ENCODE measurements around the gene TJP1. TPM values are rescaled to one million over a fixed set of nuclear protein-coding genes. Genes with fewer than 3 reads are reported as not detected.

Gene TJP1
- total RNA-seq, 1 experiment from 2014 or later: 159 TPM

DNA sequence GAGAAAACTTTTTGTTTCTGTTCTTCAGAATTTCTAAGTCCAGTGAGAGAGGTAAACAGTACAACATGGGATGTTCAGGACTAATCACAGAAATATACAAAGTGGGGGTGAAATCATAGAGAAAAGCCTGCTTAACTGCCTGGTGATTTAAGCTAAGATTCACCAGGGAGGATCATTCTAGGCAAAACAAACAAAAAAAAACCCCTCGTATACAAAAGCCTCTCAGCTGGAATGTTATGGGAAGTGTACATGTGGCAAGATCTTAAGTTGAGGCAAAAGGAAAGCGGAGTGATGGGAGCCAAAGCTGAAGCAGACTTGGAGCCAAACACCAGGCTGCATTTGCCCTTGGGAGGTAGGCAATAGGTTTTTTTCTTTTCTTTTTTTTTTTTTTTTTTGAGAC lies 40.0 kb upstream of the TJP1 start:
- H4K20me1 ChIP-seq (ENCODE audit: insufficient read depth): no peaks in the 10 kb centered on the region
- no peaks in the 10 kb centered on the region for H3K4me1 ChIP-seq (replicated peaks; ENCODE audit: insufficient read depth)
- no peaks in the 10 kb centered on the region for H3K9me2 ChIP-seq (ENCODE audit: insufficient read depth)
- TF ChIP-seq EZH2 (IDR thresholded peaks at IDR 0.05; ENCODE audit: low read depth): no peak
- TF ChIP-seq, protein P1, sequence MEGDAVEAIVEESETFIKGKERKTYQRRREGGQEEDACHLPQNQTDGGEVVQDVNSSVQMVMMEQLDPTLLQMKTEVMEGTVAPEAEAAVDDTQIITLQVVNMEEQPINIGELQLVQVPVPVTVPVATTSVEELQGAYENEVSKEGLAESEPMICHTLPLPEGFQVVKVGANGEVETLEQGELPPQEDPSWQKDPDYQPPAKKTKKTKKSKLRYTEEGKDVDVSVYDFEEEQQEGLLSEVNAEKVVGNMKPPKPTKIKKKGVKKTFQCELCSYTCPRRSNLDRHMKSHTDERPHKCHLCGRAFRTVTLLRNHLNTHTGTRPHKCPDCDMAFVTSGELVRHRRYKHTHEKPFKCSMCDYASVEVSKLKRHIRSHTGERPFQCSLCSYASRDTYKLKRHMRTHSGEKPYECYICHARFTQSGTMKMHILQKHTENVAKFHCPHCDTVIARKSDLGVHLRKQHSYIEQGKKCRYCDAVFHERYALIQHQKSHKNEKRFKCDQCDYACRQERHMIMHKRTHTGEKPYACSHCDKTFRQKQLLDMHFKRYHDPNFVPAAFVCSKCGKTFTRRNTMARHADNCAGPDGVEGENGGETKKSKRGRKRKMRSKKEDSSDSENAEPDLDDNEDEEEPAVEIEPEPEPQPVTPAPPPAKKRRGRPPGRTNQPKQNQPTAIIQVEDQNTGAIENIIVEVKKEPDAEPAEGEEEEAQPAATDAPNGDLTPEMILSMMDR (conservative IDR thresholded peaks at IDR 0.05): no peak
- H3K79me2 ChIP-seq (ENCODE audit: low read depth): no peaks in the 10 kb centered on the region
- no peak overlapping the region for H3K4me3 ChIP-seq
- no peak overlapping the region for H3K4me2 ChIP-seq
- POLR2A ChIA-PET (ENCODE audit: unreplicated experiment): no interaction called here
- no peak overlapping the region for H2AFZ ChIP-seq
- DNase-seq: no peak
- H3K9me3 ChIP-seq (ENCODE audit: insufficient read depth, low read depth): no peaks in the 10 kb centered on the region
- CTCF ChIA-PET: no interaction called here
- no TSS peak for BruUV-seq (replicated peaks)
- H3K36me3 ChIP-seq (ENCODE audit: low read depth): no peaks in the 10 kb centered on the region
- intact Hi-C loops (cut with micrococcal nuclease; ENCODE audit: unreplicated experiment): no loop called here
- no peaks in the 10 kb centered on the region for H3F3A ChIP-seq (ENCODE audit: insufficient read depth, low read depth)
- H3K27me3 ChIP-seq (ENCODE audit: insufficient read depth, low read depth): no peaks in the 10 kb centered on the region
- no peak overlapping the region for H3K27ac ChIP-seq

DNA sequence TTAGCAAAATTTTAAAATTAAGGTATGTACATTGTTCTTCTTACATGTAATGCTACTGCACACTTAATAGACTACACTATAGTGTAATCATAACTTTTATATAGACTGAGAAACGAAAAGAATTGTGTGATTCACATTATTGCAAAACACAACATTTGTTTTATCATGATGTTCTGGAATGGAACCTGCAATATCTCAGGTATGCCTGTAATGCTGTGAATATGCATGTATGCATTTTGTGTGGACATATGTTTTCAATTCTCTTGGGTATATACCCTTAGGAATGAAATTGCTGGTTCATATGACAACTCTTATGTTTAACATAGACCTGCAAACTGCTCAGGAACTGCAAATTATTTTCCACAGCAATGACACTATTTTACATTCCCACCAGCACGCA lies 38.6 kb upstream of the TJP1 start:
- no TSS peak for BruUV-seq (replicated peaks)
- H3F3A ChIP-seq (ENCODE audit: insufficient read depth, low read depth): no peaks in the 10 kb centered on the region
- no peaks in the 10 kb centered on the region for H3K9me3 ChIP-seq (ENCODE audit: insufficient read depth, low read depth)
- H3K27me3 ChIP-seq (ENCODE audit: insufficient read depth, low read depth): no peaks in the 10 kb centered on the region
- no peak overlapping the region for H2AFZ ChIP-seq
- ChIA-PET POLR2A (ENCODE audit: unreplicated experiment) (no interaction called here), CTCF (no interaction called here)
- no peak for DNase-seq
- no peak overlapping the region for H3K4me2 ChIP-seq
- no peaks in the 10 kb centered on the region for H3K9me2 ChIP-seq (ENCODE audit: insufficient read depth)
- no peak overlapping the region for H3K27ac ChIP-seq
- H3K4me1 ChIP-seq (replicated peaks; ENCODE audit: insufficient read depth): no peaks in the 10 kb centered on the region
- no peak overlapping the region for H3K4me3 ChIP-seq
- TF ChIP-seq EZH2 (IDR thresholded peaks at IDR 0.05; ENCODE audit: low read depth): no peak
- TF ChIP-seq, protein P1 (conservative IDR thresholded peaks at IDR 0.05): no peak
- no peaks in the 10 kb centered on the region for H3K79me2 ChIP-seq (ENCODE audit: low read depth)
- no peaks in the 10 kb centered on the region for H3K36me3 ChIP-seq (ENCODE audit: low read depth)
- intact Hi-C loops (cut with micrococcal nuclease; ENCODE audit: unreplicated experiment): no loop called here
- no peaks in the 10 kb centered on the region for H4K20me1 ChIP-seq (ENCODE audit: insufficient read depth)

DNA sequence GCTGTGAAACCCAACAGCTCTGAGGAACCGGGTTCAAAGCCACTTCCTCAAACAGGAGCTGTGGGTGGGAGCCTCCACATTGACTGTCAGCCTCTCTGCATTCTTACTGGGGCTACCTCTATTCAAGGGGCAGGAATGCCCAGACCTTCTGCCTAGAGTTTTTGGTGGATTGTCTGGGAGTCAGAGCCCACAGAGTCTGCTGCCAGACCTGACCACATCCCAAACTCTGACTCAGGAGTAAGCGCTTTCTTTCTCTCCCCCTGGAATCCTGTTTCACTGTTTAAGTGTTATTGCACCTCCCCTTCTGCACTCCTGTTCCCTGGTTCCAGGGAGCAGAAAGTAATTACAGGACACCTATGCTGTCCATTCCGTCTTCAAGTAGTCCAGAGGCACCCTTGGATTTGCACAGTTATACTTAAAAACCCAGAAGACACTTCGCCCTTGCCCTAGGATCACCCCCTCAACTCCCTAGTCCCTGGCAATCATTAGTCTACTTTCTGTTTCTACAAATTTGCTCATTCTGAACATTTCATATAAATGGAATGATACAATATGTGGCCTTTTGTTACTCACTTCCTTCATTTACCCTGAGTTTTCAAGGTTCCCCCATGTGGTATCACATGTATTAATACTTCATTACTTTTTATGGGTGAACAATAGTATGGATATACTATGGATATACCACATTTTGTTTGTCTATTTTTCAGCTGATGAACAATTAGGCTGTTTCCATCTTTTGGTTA lies 37.9 kb upstream of the TJP1 start:
- ChIA-PET POLR2A (ENCODE audit: unreplicated experiment) (no interaction called here), CTCF (no interaction called here)
- Histone ChIP-seq H3K79me2 (ENCODE audit: low read depth) (no peaks in the 10 kb centered on the region), H3K9me2 (ENCODE audit: insufficient read depth) (no peaks in the 10 kb centered on the region), H4K20me1 (ENCODE audit: insufficient read depth) (no peaks in the 10 kb centered on the region), H3K4me1 (replicated peaks; ENCODE audit: insufficient read depth) (no peaks in the 10 kb centered on the region), H3F3A (ENCODE audit: insufficient read depth, low read depth) (peaks cover 1% of the 10 kb centered on the region; the same call in 1 of the 2 replicates), H3K27ac (no peak overlapping the region), H3K27me3 (ENCODE audit: insufficient read depth, low read depth) (no peaks in the 10 kb centered on the region), H2AFZ (no peak overlapping the region), H3K36me3 (ENCODE audit: low read depth) (no peaks in the 10 kb centered on the region), H3K4me3 (no peak overlapping the region), H3K4me2 (no peak overlapping the region), H3K9me3 (ENCODE audit: insufficient read depth, low read depth) (no peaks in the 10 kb centered on the region)
- no peak for DNase-seq
- BruUV-seq (replicated peaks): no TSS peak
- intact Hi-C loops (cut with micrococcal nuclease; ENCODE audit: unreplicated experiment): no loop called here
- TF ChIP-seq, protein P1 (conservative IDR thresholded peaks at IDR 0.05): no peak
- TF ChIP-seq EZH2 (IDR thresholded peaks at IDR 0.05; ENCODE audit: low read depth): no peak

Measured in PC-9 (cell line).